GM18907 (cell line): ENCODE data around the gene LRRC71.

ENCODE experiments used
- ATAC-seq: cut with Tn5 transposase; IDR thresholded peaks from one replicate; pipeline ENCODE4 v1.9.1; 2021; ENCODE audit warnings: mild to moderate bottlenecking, moderate library complexity; ENCODE audit not compliant: unreplicated experiment

The LRRC71 gene

DNA sequence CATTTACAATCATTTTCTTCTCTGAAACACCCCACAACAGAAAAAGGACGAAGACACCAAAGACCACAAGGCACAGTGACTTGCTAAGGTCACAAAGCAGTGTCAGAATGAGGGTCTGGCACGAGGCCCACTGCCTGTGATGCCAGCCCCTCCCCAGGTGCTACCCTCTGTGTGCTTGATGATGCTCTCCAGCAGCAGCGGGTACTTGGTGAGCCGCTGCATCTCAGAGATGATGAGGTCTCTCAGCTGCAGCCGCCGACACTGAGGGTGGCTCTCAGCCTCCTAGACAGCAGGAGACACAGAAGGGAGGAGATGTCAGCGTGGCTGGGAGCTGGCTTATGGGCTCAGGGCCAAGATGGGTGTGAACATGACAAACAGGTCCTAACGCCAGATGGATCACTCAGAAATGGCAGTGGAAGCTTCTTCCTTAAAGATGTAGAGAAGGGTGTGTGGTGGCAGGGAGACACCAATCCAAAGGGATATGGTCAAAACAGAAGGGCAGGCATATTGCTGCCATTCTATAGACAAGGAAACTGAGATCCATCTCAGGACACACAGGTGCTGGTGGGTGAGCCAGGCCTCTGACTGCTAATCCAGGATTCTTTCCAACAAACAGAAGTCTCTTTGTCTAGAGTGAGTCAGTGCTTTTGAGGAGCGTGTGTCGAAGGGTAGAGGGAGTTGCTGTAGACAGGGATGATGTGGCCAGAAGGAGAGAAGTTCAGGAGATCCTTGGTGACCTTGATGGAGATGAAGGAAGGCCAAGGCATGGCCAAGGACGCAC is 25.6 kb downstream of the LRRC71 start:
- ATAC-seq, result no peak

DNA sequence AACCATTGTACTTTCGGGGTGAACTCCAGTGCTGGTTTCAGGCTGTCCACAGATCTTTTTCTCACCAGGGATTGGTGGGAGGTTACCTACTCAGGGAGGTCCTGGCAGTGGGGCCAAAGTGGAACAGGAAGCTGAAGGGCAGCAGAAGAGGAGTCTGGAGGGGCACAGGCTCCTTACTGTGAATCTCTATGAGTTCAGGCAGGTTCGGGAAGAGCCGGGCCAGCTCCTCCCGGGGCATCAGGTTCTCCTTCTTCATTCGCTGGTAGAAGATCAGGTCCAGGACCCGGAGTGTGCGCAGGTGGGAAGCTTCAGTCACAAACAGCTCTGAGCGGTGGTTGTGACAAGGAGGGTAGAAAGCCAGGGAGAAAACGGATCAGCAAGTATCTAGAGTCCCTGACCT is 26.7 kb downstream of the LRRC71 start:
- ATAC-seq, result no peak

DNA sequence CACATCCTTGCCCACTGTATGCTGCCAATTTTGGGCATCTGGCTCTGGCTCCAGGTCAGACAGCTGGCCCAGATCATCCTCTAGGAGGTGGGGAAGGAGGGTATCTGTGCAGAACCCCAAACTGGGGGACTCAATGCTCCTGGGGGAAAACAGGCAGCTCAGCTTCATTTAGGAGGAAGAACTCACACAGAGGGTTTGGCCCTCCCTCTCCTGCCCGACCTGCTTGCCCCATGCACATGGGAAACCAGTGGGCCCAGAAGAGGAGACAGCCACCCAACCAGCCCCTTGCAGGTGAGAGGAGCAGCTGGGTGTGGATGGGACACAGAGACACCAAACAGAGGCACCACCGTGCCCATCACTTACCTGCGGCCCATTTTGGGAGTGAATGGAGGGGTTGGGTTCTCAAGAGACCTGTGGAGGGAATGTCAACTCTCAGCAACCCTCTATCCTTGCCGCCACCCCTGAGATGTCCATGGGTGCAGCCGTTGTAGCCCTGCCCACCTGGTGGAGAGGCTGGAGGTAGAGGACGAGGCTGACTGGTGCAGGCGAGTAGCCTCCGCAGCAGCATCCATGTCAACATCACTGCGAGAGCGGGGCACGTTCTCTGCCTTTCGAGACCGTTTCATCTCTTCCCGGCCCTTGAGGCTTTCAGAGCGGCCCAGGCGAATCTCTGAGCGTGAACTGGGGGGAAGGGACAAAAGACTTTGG is 27.5 kb downstream of the LRRC71 start:
- ATAC-seq, result no peak

DNA sequence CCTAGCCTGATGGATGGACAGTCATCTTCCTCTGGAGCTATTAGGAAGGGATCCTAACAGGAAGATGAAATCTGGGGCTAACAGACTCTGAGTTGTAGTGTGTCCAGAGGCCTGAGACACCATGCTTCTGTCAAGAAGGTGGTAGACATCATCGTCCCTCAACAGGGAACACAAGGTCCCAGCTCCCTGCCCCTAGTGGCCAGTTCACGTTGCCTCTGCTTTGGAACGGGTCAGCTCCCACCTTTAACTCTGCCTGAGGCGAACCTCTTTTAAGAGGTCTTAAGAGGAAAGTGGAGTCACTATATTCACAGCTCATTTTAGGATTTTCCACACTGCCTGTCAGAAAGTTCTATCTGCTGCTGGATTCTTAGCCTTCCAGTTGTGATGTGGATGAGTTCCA is 28.3 kb downstream of the LRRC71 start:
- ATAC-seq, result no peak

DNA sequence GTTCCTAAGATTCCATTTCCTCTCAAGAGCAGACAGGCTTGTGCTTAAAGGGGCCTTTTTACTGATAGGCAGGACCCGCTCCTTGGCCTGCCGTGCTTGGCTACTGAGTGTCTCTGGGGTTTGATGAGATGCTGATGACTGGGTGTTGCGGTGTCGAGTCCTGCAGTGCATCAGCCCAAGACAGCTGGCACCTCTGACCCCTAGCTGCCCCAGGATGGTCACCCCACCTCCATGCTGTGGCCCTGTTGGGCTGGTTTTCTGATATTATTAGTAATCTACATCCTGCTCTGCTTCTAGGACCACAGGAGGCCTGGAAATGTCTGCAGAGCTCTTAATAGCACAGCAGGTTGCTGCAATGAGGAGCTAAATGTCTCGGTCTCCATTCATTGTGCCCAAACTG is 28.7 kb downstream of the LRRC71 start:
- no peak for ATAC-seq

DNA sequence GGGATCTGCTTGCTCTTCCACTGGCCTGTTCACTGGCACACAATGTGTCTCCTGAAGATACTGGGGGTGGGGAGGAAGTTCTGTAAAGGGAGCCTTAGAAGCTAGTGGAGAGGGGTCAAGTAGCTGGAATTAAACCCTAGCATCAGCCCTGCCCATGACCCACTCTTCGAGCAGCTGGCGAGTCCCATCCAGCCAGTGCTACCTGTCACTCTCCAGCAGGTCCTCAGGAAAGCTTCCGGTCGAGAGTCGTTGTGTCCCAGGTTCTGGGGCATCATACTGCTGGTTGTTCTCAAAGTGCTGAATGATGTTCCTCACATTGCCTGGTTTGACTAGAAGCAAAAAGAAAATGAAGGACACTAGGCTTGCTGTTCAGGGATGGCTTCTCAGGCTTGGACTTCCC is 30.9 kb downstream of the LRRC71 start:
- ATAC-seq, result no peak

DNA sequence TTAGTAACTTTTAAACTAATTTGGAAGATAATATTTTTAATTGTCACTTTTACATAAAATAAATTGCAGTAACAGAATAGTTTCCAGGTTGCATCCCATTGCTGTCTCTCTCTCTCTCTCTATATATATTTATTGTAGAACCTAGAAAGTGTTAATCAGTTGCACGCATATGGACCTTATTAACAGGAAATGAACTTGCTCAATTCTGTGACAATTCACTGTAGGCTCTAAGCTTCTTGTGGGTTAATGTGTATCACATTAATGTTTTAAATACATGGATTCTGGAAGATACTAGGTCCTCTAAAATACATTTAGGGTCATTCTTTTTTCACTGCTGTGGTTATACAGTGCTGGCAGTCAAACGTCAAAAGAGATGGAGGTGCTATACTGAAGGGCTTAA is 33.1 kb downstream of the LRRC71 start:
- no peak for ATAC-seq

DNA sequence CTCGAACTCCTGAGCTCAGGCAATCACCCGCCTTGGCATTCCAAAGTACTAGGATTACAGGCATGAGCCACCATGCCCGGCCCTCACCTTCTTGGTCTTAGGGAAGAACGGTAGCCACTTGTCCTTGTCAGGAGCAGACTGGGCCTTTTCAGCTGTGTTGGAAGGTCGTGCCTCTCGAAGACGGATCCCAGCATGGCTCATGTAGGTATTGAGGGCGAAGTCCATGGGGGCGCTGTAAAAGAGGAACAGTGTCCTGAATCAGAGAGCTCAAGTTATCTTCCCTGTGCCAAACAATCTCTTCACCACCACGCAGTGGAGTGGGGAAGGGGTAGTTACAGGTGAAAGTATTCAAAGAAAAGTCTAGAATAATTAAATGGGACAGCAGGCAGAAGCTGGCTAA is 35.9 kb downstream of the LRRC71 start:
- no peak for ATAC-seq

DNA sequence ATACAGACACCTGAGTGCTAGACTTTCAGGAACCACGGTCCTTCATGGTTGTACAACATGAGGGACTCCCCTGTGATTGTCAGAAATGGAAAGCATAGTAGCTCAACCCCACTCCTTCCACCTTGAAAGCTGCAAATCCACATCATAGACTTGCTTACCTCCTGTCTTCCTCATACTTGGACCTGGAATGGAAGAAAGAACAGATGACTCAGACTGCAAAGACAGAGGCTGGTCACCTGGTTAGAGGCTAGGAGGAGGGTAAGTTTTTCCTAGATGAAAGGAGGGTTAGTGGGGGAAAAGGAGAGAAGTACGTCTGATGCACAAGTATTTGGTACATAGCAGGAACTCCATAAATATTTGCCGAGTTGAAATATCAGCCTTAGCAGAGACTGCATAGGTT is 37.2 kb downstream of the LRRC71 start:
- no peak for ATAC-seq

DNA sequence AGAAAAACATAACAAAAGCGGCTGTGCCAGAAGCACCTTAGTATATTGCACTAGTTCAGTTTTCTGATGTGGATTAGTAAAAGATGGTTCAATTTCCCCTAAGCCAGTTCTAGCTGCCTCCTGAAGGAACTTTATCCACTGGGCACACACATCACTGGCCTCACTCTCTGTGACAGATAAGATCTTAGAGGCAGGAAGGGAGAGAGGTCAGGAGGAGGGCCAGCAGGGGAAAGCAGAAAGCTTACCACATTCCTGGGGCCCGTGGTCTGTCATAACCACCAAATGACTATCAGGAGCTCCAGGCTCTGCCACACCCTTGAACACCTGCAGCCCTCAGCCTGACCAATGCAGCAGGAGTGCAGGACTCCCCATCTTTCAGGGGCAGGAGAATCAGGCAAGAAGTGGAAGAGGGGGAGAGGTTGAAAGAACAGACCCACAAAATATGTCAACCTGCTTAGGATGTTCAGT is 37.8 kb downstream of the LRRC71 start:
- no peak for ATAC-seq

DNA sequence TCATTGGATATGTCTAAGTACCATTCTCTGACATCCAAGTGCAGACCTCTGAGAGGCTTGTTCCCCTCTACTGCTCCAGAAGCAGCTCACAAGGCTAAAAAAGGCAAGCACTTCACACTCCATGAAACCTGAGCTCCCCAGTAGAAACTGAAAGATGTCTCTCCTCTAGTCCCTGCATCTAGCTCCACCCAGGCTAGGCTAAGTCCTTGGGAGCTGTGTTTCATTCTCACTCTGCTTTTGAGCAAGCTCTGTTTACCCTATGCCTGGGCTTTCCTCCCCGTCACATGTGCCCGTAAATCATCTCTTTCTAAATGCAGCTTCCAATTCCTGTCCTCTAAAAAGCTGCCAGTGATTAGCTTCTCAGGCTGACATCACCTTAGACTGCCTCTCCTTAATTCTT is 39.0 kb downstream of the LRRC71 start:
- no peak for ATAC-seq

DNA sequence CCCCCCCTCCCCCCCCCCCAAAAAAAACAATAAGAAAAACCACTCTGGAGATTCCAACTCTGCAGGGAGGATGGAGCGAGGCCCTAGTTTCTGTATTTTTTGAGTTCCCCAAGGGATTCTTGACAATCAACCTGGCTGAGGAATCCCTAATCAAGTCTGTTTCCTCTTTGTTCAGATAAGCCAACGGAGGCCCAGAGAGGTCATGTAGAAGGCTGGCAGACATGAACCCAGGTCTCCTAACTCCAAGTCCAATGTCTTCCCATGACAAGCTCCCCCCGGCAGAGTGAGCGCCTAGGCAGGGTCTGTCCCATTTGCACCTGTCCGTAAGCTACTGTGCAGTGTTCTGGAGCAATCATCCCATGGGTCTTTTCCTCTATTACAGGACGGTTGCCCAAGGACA is 39.5 kb downstream of the LRRC71 start:
- ATAC-seq, result no peak

DNA sequence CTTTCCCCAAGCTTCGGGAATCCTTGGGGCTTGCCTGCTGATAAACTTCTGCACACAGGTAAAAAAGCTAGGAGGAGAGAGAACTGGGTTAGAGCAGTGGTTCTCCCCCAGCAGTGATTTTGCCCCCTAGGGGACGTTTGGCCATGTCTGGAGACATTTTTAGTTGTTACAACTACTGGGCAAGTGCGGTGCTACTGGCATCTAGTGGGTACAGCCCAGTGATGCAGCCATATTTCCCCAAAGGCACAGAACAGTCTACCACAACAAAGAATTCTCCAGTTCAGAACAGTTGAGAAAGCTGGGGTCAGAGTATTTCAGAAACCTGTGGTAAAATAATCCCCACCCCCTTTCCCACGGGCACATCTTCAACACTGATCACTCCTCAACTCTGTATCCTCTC is 41.3 kb downstream of the LRRC71 start:
- ATAC-seq, result no peak

DNA sequence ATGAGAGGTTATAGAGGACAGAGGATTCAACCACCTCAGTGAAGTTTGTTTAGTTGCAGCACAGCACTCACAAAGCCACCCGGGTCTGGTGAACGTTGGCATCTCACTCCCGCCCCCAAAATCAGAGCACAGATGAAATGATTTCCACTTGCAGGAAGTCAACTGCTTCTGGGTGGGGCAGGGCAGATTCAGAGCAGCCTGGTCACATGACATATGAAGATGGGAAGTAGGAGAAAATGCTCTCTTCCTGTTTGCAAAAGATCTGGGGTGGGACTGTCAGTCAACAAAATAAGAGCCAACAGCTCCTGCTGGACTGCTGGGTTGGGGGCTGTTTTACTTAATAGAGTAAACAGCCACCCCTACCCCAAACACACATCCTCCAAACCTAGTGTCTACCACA is 43.2 kb downstream of the LRRC71 start:
- no peak for ATAC-seq

DNA sequence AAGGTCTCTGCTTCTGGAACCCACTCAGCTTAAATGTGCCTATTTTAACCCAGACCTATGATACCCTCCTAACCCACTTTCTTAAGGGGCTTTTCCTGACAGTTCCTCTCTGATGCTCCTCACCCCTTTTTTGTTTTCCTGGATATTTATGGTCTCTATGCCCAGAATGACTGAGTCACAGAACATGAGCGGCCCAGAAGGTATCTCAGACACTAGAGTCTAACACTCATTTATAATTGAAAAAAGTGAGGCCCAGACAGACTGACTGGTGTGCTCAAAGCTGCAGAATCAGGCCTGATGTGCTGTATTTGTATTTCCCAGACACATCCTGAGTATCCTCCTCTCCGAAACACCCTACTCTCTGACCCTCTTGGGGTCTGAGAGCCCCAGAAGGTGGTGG is 44.0 kb downstream of the LRRC71 start:
- ATAC-seq, result no peak

DNA sequence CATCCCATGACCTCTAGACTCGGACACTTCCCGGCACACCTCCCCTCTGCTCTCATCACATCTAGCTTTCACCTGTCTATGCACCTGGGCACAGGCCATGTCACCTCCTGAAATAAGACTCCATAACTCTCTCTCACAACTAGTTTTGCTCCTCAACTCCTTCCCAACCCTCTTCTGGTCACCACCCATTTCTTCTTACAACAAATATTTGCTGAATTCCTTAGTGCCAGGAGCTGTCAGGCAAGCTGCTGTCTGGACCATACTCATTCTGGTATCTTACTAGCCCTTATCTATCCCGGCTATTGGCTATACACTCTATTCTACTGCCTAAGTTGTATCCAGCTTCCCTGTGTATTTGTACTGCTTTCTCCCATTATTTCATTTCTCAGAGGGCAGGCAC is 49.1 kb downstream of the LRRC71 start:
- no peak for ATAC-seq

DNA sequence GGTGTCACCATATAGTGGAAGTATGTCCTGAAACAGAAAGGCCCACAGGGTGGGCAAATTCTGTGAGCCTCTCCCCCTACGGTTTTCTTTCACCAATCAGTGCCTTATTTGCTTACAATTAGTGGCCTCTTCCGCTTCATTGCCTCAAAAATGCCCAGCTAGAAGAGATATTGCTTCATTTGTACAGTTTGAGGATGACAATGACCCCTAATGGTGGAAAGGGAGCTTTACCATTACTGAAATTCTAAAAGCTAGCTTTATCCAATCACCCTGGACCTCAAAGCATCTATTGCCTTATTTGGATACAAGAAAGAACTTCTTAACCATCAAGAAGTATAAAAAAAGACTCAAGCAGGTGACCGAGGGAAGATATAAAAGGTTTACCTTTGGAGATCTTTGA is 49.6 kb downstream of the LRRC71 start:
- ATAC-seq, result no peak

DNA sequence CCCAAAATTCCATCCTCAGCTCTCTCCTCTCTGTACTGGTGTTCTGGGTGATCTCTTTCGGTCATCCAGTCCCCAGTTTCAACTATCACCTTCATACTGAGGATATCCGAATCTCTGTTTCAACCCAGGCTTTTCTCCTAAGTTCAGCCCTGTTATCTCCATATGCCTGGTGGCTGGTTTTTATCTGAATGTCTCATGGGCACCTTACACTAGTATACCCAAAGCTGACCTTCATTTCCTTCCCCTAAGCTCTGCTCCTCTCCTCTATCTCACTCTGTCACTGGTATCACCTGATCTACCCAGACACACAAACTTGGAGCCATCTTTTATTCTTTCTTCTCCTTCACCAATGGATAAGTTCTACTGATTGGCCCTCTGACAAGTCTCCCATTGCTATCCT is 53.0 kb downstream of the LRRC71 start:
- ATAC-seq, result no peak

DNA sequence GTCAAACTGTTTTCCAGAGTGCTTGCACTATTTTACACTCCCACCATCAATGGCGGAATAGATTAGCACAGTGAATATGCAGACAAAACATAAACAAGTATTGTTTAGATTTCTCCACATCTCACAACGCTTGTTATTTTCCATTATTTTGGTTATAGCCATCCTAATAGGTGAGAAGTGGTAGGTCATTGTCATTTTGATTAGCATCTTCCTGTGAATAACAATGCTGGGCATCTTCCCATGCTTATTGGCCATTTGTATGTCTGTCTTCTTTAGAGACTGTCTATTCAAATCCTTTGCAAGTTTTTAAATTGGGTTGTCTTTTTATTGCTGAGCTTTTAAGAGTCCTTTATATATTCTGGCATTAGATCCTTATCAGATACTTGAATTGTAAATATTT is 54.7 kb downstream of the LRRC71 start:
- ATAC-seq, result no peak

DNA sequence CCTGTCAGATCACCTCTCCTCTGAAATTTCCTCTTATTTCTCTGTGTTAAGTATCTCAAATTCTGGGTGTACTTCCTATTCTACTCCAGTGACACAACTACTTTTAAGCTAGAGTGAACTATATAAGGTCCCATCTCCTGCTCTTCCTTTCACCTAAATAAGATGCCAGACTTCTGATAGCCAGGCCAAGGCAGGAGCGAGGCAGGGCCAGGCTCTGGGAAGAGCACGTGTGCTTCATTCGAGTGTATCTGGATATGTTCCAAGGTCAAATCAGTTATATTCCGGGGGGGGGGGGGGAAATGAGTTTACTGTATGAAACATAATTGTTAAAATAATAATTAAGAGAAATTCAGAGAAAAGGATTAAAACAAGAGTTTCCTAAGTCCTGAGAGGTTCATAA is 60.1 kb downstream of the LRRC71 start:
- ATAC-seq, result no peak
